K562 (cell line): ENCODE results near the gene FOXP4. TPM values are rescaled to one million over a fixed set of nuclear protein-coding genes. Genes with fewer than 3 reads are reported as not detected.
A peak's percentile ranks its signal among the peaks of the same experiment; 100 is the strongest.

Experiments used
- ATAC-seq: fragments of 200-7000 bp; cut with Tn5 transposase; 3 replicates; pipeline ENCODE4 v1.9.1; 2020; ENCODE audit warnings: moderate library complexity
- BruUV-seq: library from RNA; stranded (reverse); fragments of 400-500 nt; replicated peaks from 2 replicates; lab custom pipeline; 2021; lab: Mats Ljungman, UMichigan
- CTCF ChIA-PET: fragments of 300-600 bp; formaldehyde crosslinking; extraction: SDS; loops from one replicate; lab custom pipeline; 2021; ENCODE audit warnings: low intra/inter-chr PET ratio; lab: Yijun Ruan, JAX
- POLR2A ChIA-PET: fragments of 300-600, 350-650 bp; sonication (Branson Sonifier 250); formaldehyde crosslinking; extraction: SDS; loops from one replicate; lab custom pipeline; 2021; ENCODE audit warnings: antibody characterized with exemption, inconsistent platforms; lab: Yijun Ruan, JAX
- DNase-seq, 4 experiments: peaks; one replicate each; pipeline versions ENCODE4 v3.0.0 to v3.0.0-alpha.2; 2011 to 2018; ENCODE audit warnings: low spot score in 3 of 4, mixed read lengths in 3 of 4; ENCODE audit errors: extremely low read depth in 1 of 4
- FAIRE-seq: peaks from 2 replicates; lab custom pipeline; 2011; peaks lifted over from hg19 to GRCh38; lab: Jason Lieb, UNC
- H2AFZ ChIP-seq: 2 replicates; pipeline ENCODE4 v1.6.0; 2011; ENCODE audit warnings: low read depth, low read length, control low read depth, inconsistent platforms
- H3K27ac ChIP-seq: fragments of 200-600 bp; 3 replicates; pipeline ENCODE4 v1.8.0; 2011; ENCODE audit warnings: low read depth, mild to moderate bottlenecking, control low read depth, inconsistent platforms, low read length, moderate library complexity, mixed read lengths; ENCODE audit errors: extremely low read depth
- H3K27me3 ChIP-seq, 2 experiments: fragments of 300-600 bp in 1 of 2; 2 replicates in 1 of 2; 3 replicates in 1 of 2; pipeline versions ENCODE4 v1.6.0 to v1.8.0; 2011; ENCODE audit warnings: inconsistent platforms in 2 of 2, low read length in 2 of 2, mild to moderate bottlenecking in 1 of 2, mixed read lengths in 1 of 2, moderate library complexity in 1 of 2; ENCODE audit not compliant: control insufficient read depth in 2 of 2, insufficient read depth in 2 of 2
- H3K36me3 ChIP-seq: fragments of 300-600 bp; 3 replicates; pipeline ENCODE4 v1.8.0; 2011; ENCODE audit warnings: mild to moderate bottlenecking, low read length, inconsistent platforms; ENCODE audit not compliant: control insufficient read depth, insufficient read depth
- H3K4me1 ChIP-seq, 2 experiments: fragments of 200-600 bp in 1 of 2; replicated peaks in 1 of 2; 2 replicates in 1 of 2; 3 replicates in 1 of 2; pipeline versions ENCODE4 v1.5.1 to v1.8.0; 2011; ENCODE audit warnings: inconsistent platforms in 2 of 2, low read length in 2 of 2, mild to moderate bottlenecking in 1 of 2, mixed read lengths in 1 of 2, moderate library complexity in 1 of 2; ENCODE audit not compliant: control insufficient read depth in 2 of 2, insufficient read depth in 2 of 2
- H3K4me2 ChIP-seq: 2 replicates; pipeline ENCODE4 v1.6.1; 2011; ENCODE audit warnings: low read length, control low read depth, inconsistent platforms, mixed read lengths; ENCODE audit not compliant: insufficient read depth
- H3K4me3 ChIP-seq: fragments of 200-600 bp; sonication (generic), shearing (Covaris generic); 2 replicates; pipeline ENCODE4 v1.5.1; 2016; ENCODE audit warnings: control low read depth, inconsistent platforms
- H3K79me2 ChIP-seq: fragments of 200-600 bp; 3 replicates; pipeline ENCODE4 v1.8.0; 2011; ENCODE audit warnings: low read length, inconsistent platforms; ENCODE audit not compliant: control insufficient read depth, insufficient read depth
- H3K9ac ChIP-seq, 2 experiments: 2 replicates each; pipeline versions ENCODE4 v1.6.0 to v1.6.1; 2011; ENCODE audit warnings: low read depth in 2 of 2, low read length in 2 of 2, control low read depth in 1 of 2, inconsistent platforms in 1 of 2, mild to moderate bottlenecking in 1 of 2, mixed read lengths in 1 of 2; ENCODE audit not compliant: insufficient read depth in 1 of 2
- H3K9me1 ChIP-seq: one replicate; pipeline ENCODE4 v1.6.0; 2011; ENCODE audit warnings: inconsistent platforms, mild to moderate bottlenecking, low read length, moderate library complexity; ENCODE audit not compliant: control insufficient read depth, insufficient read depth
- H3K9me3 ChIP-seq: replicated peaks from 2 replicates; pipeline ENCODE4 v1.5.1; 2011; ENCODE audit warnings: low read depth, low read length, inconsistent platforms; ENCODE audit not compliant: control insufficient read depth, insufficient read depth
- H4K20me1 ChIP-seq: replicated peaks from 2 replicates; pipeline ENCODE4 v1.6.1; 2011; ENCODE audit warnings: low read length, inconsistent platforms, mixed read lengths; ENCODE audit not compliant: control insufficient read depth, insufficient read depth
- ATF7 ChIP-seq: fragments of 450-650 bp; IDR thresholded peaks from 2 replicates; pipeline ENCODE4 v1.7.1; 2014; ENCODE audit warnings: mild to moderate bottlenecking, moderate library complexity
- SAP30 ChIP-seq: fragments of 200-600 bp; sonication (generic); IDR thresholded peaks from 2 replicates; pipeline ENCODE4 v1.6.1; 2012; ENCODE audit warnings: borderline replicate concordance, low read depth, mild to moderate bottlenecking, moderate library complexity, low read length, control low read depth, inconsistent platforms; ENCODE audit not compliant: insufficient read depth, poor library complexity, severe bottlenecking
- ZNF124 ChIP-seq: sonication (generic); formaldehyde crosslinking; IDR thresholded peaks from 2 replicates; pipeline ENCODE4 v1.8.1; 2022; ENCODE audit warnings: missing genetic modification reagents
- ZNF518B ChIP-seq: fragments of 250-450 bp; sonication (Bioruptor Pico); IDR thresholded peaks from 2 replicates; pipeline ENCODE4 v1.5.0; 2021; ENCODE audit warnings: mild to moderate bottlenecking, moderate library complexity
- WGBS: fragments of 100-300 bp; shearing (Covaris generic); methylation state at CpG from one replicate; pipeline ENCODE4 v1.1.6; 2016; ENCODE audit warnings: low coverage, mixed read lengths; ENCODE audit not compliant: insufficient coverage; ENCODE audit errors: missing lambda C conversion rate; 5-methylcytosine and 5-hydroxymethylcytosine counted together
- in situ Hi-C: fragments of 300-500 bp; cut with MboI; formaldehyde crosslinking; loops from 4 replicates; pipeline ENCODE4 v1.15.0; 2018; ENCODE audit warnings: inconsistent platforms, mixed read lengths
- intact Hi-C: fragments of 100-400 bp; cut with micrococcal nuclease; formaldehyde crosslinking; loops from 2 replicates; pipeline ENCODE4 v1.14.2; 2022
- polyA plus RNA-seq, 8 experiments: library from polyadenylated mRNA; depleted of rRNA in 4 of 8; stranded (reverse) in 5 of 8; unstranded in 3 of 8; fragments of >200 nt; fragmentation: Nextera tagmentation in 2 of 8; fragmentation: Illumina TruSeq in 1 of 8; extraction: Ambion mirVana in 2 of 8; extraction: Trizol in 1 of 8; gene quantifications; 2 replicates each; pipeline versions ENCODE4 v1.2.1 to v1.2.3, GENCODE V29; 2011 to 2014; ENCODE audit warnings: inconsistent platforms in 1 of 8, missing spikeins in 1 of 8
- total RNA-seq, 7 experiments: library from RNA; depleted of rRNA in 6 of 7; stranded (reverse); fragments of >200 nt in 6 of 7; fragmentation: Illumina TruSeq in 2 of 7; extraction: Trizol in 2 of 7; gene quantifications; 2 replicates each; pipeline versions ENCODE4 v1.2.1 to v1.2.3, GENCODE V29; 2011 to 2021; ENCODE audit warnings: low replicate concordance in 1 of 7

The FOXP4 gene
- total and polyA plus RNA-seq, 9 of the 15 experiments (the other 6 are each of a cell fraction or from before 2014, with no cell fraction given) = 0.11 to 29.4 (median 2.3) TPM

- Histone ChIP-seq H3K9me3 (no peaks in the 10 kb centered on the region), H3K4me1 (peaks cover 11 to 40% of the 10 kb centered on the region in 2 experiments), H3K9me1 (no peaks in the 10 kb centered on the region), H4K20me1 (peaks cover 8% of the 10 kb centered on the region; the same call in 1 of the 2 replicates), H3K4me3 (no peak overlapping the region), H3K36me3 (peaks cover 17% of the 10 kb centered on the region; the same call in 1 of the 3 replicates), H3K4me2 (no peak overlapping the region), H3K27me3 (no peaks in the 10 kb centered on the region), H3K27ac (no peak overlapping the region), H3K79me2 (peaks cover 25% of the 10 kb centered on the region), H2AFZ (no peak overlapping the region), H3K9ac (peak overlapping the region in 1 of 2 experiments; percentile 54; a peak in 1 of 4 replicates)
- in situ Hi-C loops (no loop called here), intact Hi-C loops (no loop called here)
- ChIA-PET POLR2A (interaction anchor here (0.6 kb wide), 1 partner anchor 13 kb away, joined by 3 read pairs; no protein-coding TSS in a partner anchor), CTCF (no interaction called here)
- no TSS peak for BruUV-seq
- 84% methylated on average over 2 of the region's 2 CpGs for WGBS
- no peak for DNase-seq
- FAIRE-seq = peak; percentile 58
- ATAC-seq = no peak
- TF ChIP-seq ATF7 = no peak
- no peak for TF ChIP-seq ZNF124
- no peak for TF ChIP-seq ZNF518B (CRISPR knock-in tag)
- TF ChIP-seq SAP30 = no peak
These were observed 3.5 kb downstream of the FOXP4 start for GRCh38 chr6:41549673-41550072.
